Measurements from ENCODE around the gene GOSR2.

Gene GOSR2

GRCh38 chr17:46922804-46923635 is at the start of gene GOSR2:
TSS of gene GOSR2 (plus strand) at chr17:46923160. CDS start at chr17:46923193, 33 bp downstream.
- peak; percentile 80 to 83 for DNase-seq (ENCODE audit: low read depth in 2 of 2)

GRCh38 chr17:46873941-46874645 is 48.9 kb upstream of the GOSR2 start:
- DNase-seq (ENCODE audit: low read depth in 2 of 2) = no peak

GRCh38 chr17:46874906-46875305 is 48.1 kb upstream of the GOSR2 start:
- no peak for DNase-seq (ENCODE audit: low read depth in 2 of 2)

- no peak for DNase-seq (ENCODE audit: low read depth in 2 of 2)
Measured at GRCh38 chr17:46875849-46876352, 47.1 kb upstream of the GOSR2 start.

- no peak for DNase-seq (ENCODE audit: low read depth in 2 of 2)
Measured at GRCh38 chr17:46876353-46876887, 46.5 kb upstream of the GOSR2 start.

GRCh38 chr17:46876926-46877325 is 46.0 kb upstream of the GOSR2 start:
- DNase-seq (ENCODE audit: low read depth in 2 of 2) = no peak

- DNase-seq (ENCODE audit: low read depth in 2 of 2) = no peak
Measured at GRCh38 chr17:46877466-46877865, 45.5 kb upstream of the GOSR2 start.

GRCh38 chr17:46878055-46878454 is 44.9 kb upstream of the GOSR2 start:
- DNase-seq (ENCODE audit: low read depth in 2 of 2) = no peak

- no peak for DNase-seq (ENCODE audit: low read depth in 2 of 2)
Measured at GRCh38 chr17:46879101-46879500, 43.9 kb upstream of the GOSR2 start.

- no peak for DNase-seq (ENCODE audit: low read depth in 2 of 2)
Measured at GRCh38 chr17:46881015-46881414, 41.9 kb upstream of the GOSR2 start.

- DNase-seq (ENCODE audit: low read depth in 2 of 2) = no peak
Measured at GRCh38 chr17:46882666-46883065, 40.3 kb upstream of the GOSR2 start.

GRCh38 chr17:46883871-46884520 is 39.0 kb upstream of the GOSR2 start:
- DNase-seq (ENCODE audit: low read depth in 2 of 2) = no peak

GRCh38 chr17:46884552-46884951 is 38.4 kb upstream of the GOSR2 start:
- no peak for DNase-seq (ENCODE audit: low read depth in 2 of 2)

GRCh38 chr17:46885415-46886309 is 37.3 kb upstream of the GOSR2 start:
- no peak for DNase-seq (ENCODE audit: low read depth in 2 of 2)

- DNase-seq (ENCODE audit: low read depth in 2 of 2) = no peak
Measured at GRCh38 chr17:46886310-46886663, 36.7 kb upstream of the GOSR2 start.

GRCh38 chr17:46887717-46888116 is 35.2 kb upstream of the GOSR2 start:
- DNase-seq (ENCODE audit: low read depth in 2 of 2) = no peak

GRCh38 chr17:46888727-46889126 is 34.2 kb upstream of the GOSR2 start:
- no peak for DNase-seq (ENCODE audit: low read depth in 2 of 2)

- DNase-seq (ENCODE audit: low read depth in 2 of 2) = no peak
Measured at GRCh38 chr17:46889519-46889918, 33.4 kb upstream of the GOSR2 start.

GRCh38 chr17:46889992-46890564 is 32.9 kb upstream of the GOSR2 start:
- no peak for DNase-seq (ENCODE audit: low read depth in 2 of 2)

GRCh38 chr17:46890638-46891037 is 32.3 kb upstream of the GOSR2 start:
- no peak for DNase-seq (ENCODE audit: low read depth in 2 of 2)

- no peak for DNase-seq (ENCODE audit: low read depth in 2 of 2)
Measured at GRCh38 chr17:46892192-46892703, 30.7 kb upstream of the GOSR2 start.

All from stimulated activated CD8-positive, alpha-beta memory T cell treated with anti-CD3 and anti-CD28 coated beads, Interleukin-7, amount 100 ng/mL, for 4 hours (primary cell).